HepG2 (cell line): ENCODE data around the gene MFAP4. TPM values are rescaled to one million over a fixed set of nuclear protein-coding genes. Genes with fewer than 3 reads are reported as not detected.

Source experiments
- ARNT ChIP-seq: fragments of 450-650 bp; IDR thresholded peaks from 2 replicates; pipeline ENCODE4 v1.6.1; 2017
- ATAD3A ChIP-seq: sonication (generic); formaldehyde crosslinking; IDR thresholded peaks from 2 replicates; pipeline ENCODE4 v1.4.0; 2020; ENCODE audit warnings: missing genetic modification reagents
- GTF2F1 ChIP-seq: fragments of 150-350 bp; IDR thresholded peaks from 2 replicates; pipeline ENCODE4 v1.6.1; 2014; ENCODE audit warnings: low read length
- HNF1A ChIP-seq, 2 experiments: sonication (generic) in 1 of 2; formaldehyde crosslinking in 1 of 2; IDR thresholded peaks; 2 replicates each; pipeline versions ENCODE4 v1.4.0 to v1.6.1; 2016 to 2020; ENCODE audit warnings: borderline replicate concordance in 1 of 2, low read depth in 1 of 2, mild to moderate bottlenecking in 1 of 2, missing genetic modification reagents in 1 of 2
- MEIS2 ChIP-seq: sonication (generic); formaldehyde crosslinking; IDR thresholded peaks from 2 replicates; pipeline ENCODE4 v1.9.0; 2021; ENCODE audit warnings: mild to moderate bottlenecking, missing genetic modification reagents
- PRDM15 ChIP-seq: sonication (generic); formaldehyde crosslinking; IDR thresholded peaks from 2 replicates; pipeline ENCODE4 v1.4.0; 2020; ENCODE audit warnings: missing genetic modification reagents
- RNF2 ChIP-seq: fragments of 450-650 bp; conservative IDR thresholded peaks from 2 replicates; pipeline ENCODE4 v1.6.1; 2016; ENCODE audit warnings: low read depth
- SMC3 ChIP-seq: IDR thresholded peaks from 2 replicates; pipeline ENCODE4 v1.6.1; 2011; ENCODE audit warnings: low read length, improper control_type of control experiment
- SNAI1 ChIP-seq: sonication (generic); formaldehyde crosslinking; IDR thresholded peaks from 2 replicates; pipeline ENCODE4 v1.5.0; 2020; ENCODE audit warnings: mild to moderate bottlenecking, missing genetic modification reagents, borderline replicate concordance
- ZKSCAN1 ChIP-seq: fragments of 150-350 bp; IDR thresholded peaks from 2 replicates; pipeline ENCODE4 v1.6.1; 2014; ENCODE audit warnings: low read length
- ZNF253 ChIP-seq: sonication (generic); formaldehyde crosslinking; IDR thresholded peaks from 2 replicates; pipeline ENCODE4 v1.8.0; 2022; ENCODE audit warnings: mild to moderate bottlenecking, missing genetic modification reagents, borderline replicate concordance
- ZNF646 ChIP-seq: sonication (generic); formaldehyde crosslinking; IDR thresholded peaks from 2 replicates; pipeline ENCODE4 v1.9.0; 2021; ENCODE audit warnings: mild to moderate bottlenecking, missing genetic modification reagents
- ZNF788 ChIP-seq: sonication (generic); formaldehyde crosslinking; IDR thresholded peaks from 2 replicates; pipeline ENCODE4 v1.5.0; 2020; ENCODE audit warnings: mild to moderate bottlenecking, missing genetic modification reagents, borderline replicate concordance
- polyA plus RNA-seq, 8 experiments: library from polyadenylated mRNA; depleted of rRNA in 3 of 8; stranded (reverse) in 7 of 8; unstranded in 1 of 8; fragments of >200 nt; fragmentation: Illumina TruSeq in 4 of 8; extraction: Trizol in 4 of 8; gene quantifications; 2 replicates each; pipeline versions ENCODE4 v1.2.1 to v1.2.3, GENCODE V29; 2011 to 2016; ENCODE audit warnings: low read depth in 4 of 8, missing spikeins in 1 of 8, mixed read lengths in 1 of 8; ENCODE audit not compliant: insufficient read depth in 1 of 8
- total RNA-seq, 5 experiments: library from RNA; depleted of rRNA; stranded (reverse); fragments of >200 nt; fragmentation: Illumina TruSeq; extraction: Trizol; gene quantifications; 2 replicates each; pipeline ENCODE4 v1.2.3, GENCODE V29; 2016; ENCODE audit warnings: low read depth in 1 of 5

MFAP4 gene
- total and polyA plus RNA-seq, 2 of the 13 experiments (the other 11 are each of a cell fraction or from before 2014, with no cell fraction given), result 0.08 TPM; not detected in 1

- TF ChIP-seq ZNF646 (CRISPR knock-in tag), result no peak
- TF ChIP-seq GTF2F1, result no peak
- peak; percentile 92; the same call in 1 of the 2 replicates for TF ChIP-seq ZNF788 (CRISPR knock-in tag)
- TF ChIP-seq RNF2, result 0 out of 2 replicates have a peak, but pooled peaks have one; percentile 26
- TF ChIP-seq ZKSCAN1, result no peak
- no peak for TF ChIP-seq ARNT
- TF ChIP-seq ATAD3A (CRISPR knock-in tag), result no peak
- TF ChIP-seq SNAI1 (CRISPR knock-in tag), result no peak
- peak; percentile 73; the same call in 1 of the 2 replicates for TF ChIP-seq SMC3
- no peak for TF ChIP-seq HNF1A (IDR thresholded peaks at IDR 0.05; ENCODE audit: low read depth)
- TF ChIP-seq HNF1A (CRISPR knock-in tag; IDR thresholded peaks at IDR 0.05; ENCODE audit: borderline replicate concordance), result peak; percentile 50; the same call in 1 of the 2 replicates
- TF ChIP-seq ZNF253, result no peak
- TF ChIP-seq MEIS2 (CRISPR knock-in tag), result no peak; the same call in 1 of the 2 replicates
- TF ChIP-seq PRDM15 (CRISPR knock-in tag), result no peak
Measured at GRCh38 chr17:19362277-19363113, 24.5 kb downstream of the MFAP4 start, which contains the start of gene B9D1 (continued).
